Left ventricle myocardium superior (tissue), 1 donor: ENCODE measurements around the gene RAD51AP2. TPM values are rescaled to one million over a fixed set of nuclear protein-coding genes. Genes with fewer than 3 reads are reported as not detected.
"Not testable (repeated sequence)": the region's sequence is repeated elsewhere in the genome, so short reads cannot be mapped to it uniquely, and the experiment has no call there.

Source experiments
- ATAC-seq: fragments of 200-7000 bp; cut with Tn5 transposase; one replicate; pipeline ENCODE4 v1.9.1; 2020; ENCODE audit warnings: mild to moderate bottlenecking, moderate library complexity
- DNase-seq: peaks from one replicate; pipeline ENCODE4 v3.0.0-alpha.2; 2020
- intact Hi-C: fragments of 100-400 bp; cut with micrococcal nuclease; formaldehyde crosslinking; loops from one replicate; pipeline ENCODE4 v1.11.0; 2022
- total RNA-seq: library from RNA; stranded (reverse); fragmentation: NEBNext Ultra II Directional; extraction: Animal tissue kit (Norgen Biotek cat#: 25700); gene quantifications from one replicate; pipeline ENCODE4 v1.2.1, GENCODE V29; 2021
- donor health status: DM: no; HTN: yes; CAD: no; lungs with severe emphysema.

Gene RAD51AP2
- total RNA-seq, 1 donor from 2014 or later, result 0.10 TPM

DNA sequence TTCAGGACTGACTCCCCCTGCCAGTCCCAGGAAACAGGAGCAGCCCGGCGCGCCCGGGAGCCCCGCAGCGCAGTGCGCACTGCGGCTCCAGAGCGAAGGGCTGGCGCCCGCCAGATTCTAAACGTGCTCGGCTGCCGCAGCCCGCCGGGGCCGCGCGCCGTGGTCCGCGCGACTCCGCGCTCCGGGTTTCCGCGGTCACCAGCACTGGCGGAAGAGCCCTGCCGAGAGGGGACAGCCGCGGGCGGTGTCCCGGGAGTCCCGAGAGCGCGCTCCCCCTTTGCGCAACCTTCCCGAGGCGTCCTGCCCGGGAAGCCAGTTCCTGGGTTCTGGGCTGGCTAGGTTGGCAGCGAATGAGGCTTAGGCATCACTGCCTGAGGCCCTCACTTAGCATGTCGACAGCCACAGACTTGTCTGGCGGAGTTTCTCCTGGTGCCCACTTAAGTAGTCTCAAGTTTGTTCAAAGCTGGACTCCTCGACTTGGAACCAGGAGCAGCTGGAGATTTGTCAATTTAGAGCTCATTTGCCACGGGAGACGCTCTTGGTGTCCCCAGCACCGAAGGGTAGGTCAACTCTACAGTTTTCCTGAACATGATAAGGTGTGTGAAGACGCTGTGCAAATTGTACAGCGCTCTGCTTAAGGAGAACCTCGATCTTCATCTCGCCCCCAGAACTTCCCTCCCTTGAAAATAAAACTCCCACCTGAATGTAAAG is 20.8 kb upstream of the RAD51AP2 start:
- ATAC-seq, result peak; percentile 89
- DNase-seq, result peak; percentile 84
- intact Hi-C loops, result no loop called here

DNA sequence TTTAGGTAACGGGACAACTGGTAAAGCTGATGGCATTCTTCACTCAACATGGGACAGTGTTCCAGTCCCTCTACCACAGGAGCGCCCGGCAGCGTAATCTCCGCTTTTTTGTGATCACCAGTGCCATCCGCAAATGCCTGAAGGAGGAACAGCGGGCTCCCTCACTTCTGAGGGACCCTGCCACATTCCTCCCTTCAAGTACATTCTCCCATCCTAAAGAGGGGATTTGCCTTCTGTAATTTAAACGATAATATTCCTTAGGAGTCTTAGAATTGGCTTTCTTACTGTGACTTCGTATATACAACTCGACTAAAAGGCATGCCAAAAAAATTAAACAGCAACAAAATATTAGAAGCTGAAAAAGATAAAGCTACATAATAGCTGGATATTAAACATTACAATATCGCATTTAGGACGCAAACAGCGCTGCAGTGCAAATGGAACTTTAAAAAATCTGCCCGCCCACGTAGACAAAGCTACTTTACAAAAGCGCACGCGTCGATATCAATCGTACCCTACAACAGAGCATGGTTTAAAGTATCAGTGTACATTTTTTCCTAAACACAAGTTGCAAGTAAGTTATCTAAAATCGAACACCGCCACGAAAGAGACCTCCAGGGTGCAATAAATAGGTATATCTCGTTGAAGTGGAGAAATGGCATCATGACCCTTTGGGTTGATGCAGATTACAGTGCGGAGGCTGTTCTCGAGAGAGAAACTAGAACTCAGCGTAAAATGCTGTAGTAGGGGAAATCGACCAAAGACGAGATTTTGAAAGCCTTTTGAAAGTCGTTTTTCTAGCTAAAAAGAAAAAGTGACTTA is 20.0 kb upstream of the RAD51AP2 start:
- no peak for DNase-seq
- ATAC-seq, result peak; percentile 15
- intact Hi-C loops, result no loop called here

DNA sequence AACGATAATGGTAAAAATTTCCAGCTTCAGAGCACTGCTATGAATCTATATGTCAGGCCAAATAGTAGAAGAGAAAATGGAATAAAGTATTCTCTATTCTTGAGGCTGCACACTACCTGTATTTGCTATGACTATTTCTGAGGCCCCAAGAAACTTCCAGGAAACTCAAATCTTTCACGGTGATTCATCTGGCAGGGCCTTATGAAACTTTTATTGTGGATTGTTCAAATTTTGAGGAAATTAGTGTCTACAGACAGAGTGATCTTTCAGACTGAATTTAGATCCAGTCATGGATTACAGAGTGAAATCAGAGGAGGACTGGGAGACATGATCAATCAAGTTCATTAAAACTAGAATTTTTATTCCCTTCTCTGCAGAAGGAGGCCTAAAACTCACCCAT is 18.2 kb upstream of the RAD51AP2 start:
- no peak for DNase-seq
- intact Hi-C loops, result no loop called here
- ATAC-seq, result no peak

DNA sequence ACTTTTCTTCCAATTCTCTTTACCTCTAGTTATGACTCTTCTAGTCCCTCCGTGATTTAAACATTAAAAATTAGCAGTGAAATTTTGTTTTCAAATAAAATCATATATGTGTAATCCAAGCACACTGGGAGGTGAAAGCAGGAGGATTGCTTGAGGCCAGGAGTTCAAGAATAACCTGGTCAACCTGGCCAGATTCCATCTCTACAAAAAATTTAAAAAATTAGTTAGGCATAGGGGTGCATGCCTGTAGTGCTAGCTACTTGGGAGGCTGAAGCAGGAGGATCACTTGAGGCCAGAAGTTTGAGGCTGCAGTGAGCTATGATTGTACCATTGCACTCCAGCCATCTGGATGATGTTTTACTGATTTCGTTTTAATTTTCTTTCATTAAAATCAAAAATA is 15.3 kb upstream of the RAD51AP2 start:
- DNase-seq (no peak), ATAC-seq (no peak)
- intact Hi-C loops, result no loop called here

DNA sequence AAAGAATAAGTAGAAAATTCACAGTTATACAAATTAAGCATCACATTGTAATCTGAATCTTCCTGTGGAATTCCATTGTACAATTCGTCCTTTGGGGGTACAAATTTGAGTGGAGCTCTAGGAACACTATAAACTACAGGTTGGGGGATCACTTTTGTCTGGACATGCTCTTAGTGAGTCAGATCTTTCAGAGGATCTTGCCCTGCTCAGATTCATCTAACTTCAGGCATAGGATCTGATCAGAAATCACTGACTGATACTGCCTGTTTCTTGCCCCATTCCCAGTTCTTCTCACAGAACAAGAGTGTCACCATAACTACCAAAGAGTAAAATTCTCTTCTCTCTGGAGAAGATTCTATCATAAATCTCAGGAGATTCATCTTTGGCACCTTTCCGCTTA is 11.5 kb upstream of the RAD51AP2 start:
- intact Hi-C loops, result no loop called here

DNA sequence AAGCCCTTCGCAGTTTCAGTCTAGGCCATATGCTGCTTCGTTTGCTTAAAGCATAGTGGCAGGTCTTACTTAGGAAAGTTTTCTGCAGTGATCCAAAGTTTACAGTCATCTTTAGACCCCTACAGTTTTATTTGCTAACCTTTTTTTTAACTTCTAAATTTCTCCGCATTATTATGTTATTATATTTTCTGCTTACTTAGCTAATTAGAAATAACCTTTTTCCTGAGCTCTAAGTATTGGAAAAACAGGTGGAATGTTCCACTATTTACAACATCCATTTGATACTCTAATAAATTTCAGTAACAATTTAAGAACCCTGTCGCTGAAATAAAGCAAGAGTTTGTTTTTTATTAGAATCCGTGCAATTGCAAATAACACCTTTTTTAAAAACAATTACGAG is 4.1 kb upstream of the RAD51AP2 start:
- no peak for ATAC-seq
- intact Hi-C loops, result no loop called here
- DNase-seq, result no peak

More for the DNA sequence above, 11.5 kb upstream of the RAD51AP2 start:
- no peak for DNase-seq
- ATAC-seq, result no peak

DNA sequence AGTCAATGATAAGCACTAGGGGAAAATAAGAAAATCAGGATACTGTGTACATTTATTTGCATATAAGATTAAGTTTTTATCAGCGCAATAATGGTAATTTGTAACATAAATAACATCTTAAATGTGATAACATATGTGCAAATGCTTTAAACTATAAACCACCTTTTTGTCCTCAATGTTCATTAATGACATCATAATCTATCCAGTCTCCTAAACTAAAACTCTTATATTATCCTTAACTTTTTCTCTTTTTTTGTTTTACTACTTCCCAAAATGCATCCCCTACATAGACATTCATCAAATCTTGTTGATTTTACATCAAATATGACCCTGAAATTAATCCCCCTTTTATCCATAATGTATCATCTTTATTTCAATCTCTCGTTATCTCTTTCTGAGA is 3.4 kb upstream of the RAD51AP2 start:
- DNase-seq, result no peak
- ATAC-seq, result no peak
- intact Hi-C loops, result no loop called here

DNA sequence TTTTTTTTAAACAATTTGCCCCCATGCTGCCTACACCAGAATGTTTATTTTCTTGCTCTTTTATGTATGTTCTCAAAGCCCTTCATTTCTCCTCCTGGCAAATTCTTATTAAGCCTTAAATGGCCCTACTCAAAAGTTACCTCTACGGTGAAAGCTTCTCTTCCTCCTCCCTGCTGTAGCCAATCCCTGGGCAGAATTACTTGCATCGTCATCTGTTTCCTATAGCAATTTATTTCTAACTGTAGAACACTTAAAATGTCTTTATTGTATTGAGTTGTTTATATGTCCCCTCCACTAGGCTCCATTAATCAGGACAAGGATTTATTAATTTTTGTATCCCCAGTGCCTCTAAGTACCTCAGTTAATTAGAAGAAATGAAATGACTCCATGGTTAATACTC is 2.5 kb upstream of the RAD51AP2 start:
- DNase-seq (no peak), ATAC-seq (no peak)
- intact Hi-C loops, result no loop called here

DNA sequence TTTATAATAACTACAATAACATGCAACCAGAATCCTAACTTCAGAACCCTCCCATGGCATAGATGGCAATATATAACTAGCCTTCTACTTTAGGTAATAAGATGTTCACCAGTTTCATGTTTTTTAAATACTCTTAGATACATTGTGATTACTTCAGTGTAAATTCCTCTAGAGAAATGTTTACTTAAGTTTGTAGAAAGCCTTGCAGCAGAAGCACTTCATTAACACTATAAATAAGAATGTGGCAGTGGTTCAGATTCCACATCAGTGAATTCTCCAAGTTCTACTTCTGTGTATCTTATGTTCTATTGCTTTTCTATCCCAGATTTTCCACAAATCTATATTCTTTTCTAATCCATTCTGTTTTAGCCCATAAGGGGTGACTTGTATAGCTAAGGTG is 1.2 kb upstream of the RAD51AP2 start:
- intact Hi-C loops, result no loop called here
- DNase-seq, result no peak

DNA sequence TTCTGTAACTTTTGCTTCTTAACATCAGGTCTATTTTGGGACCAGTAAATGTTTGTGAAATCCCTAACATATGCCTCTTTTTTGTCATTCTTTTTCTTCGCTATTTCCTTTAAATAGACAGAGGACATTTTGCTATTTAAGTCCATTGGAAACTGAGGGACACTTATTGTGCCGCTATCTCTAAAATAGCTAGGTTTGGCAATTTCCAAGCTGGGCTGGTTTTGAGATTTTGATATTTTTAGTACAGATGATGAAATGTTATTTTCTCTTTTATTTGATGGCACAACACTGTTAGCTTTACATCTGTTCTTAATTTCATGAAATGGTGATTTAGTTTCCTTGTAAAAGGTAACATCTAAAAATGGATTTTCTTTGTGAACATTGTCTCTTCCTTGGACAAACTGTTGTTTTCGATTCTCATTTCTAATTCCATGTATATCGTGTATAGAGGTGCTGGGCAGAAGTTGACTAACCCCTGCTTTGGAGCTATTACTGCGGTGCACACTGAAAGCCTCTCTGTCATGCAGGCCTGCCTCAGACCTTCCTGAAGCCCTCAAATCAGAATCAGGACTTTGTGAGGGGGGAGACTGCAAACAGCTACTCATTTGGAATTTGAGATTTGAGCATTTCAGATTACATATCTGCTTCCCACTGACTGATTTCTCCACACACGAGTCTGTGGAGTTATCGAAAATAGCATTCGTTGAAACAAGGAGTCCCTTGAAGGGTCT is 594 bp downstream of the RAD51AP2 start:
- intact Hi-C loops, result no loop called here
- DNase-seq, result no peak
- peak; percentile 51 for ATAC-seq

More for the DNA sequence above, 1.2 kb upstream of the RAD51AP2 start:
- no peak for ATAC-seq

DNA sequence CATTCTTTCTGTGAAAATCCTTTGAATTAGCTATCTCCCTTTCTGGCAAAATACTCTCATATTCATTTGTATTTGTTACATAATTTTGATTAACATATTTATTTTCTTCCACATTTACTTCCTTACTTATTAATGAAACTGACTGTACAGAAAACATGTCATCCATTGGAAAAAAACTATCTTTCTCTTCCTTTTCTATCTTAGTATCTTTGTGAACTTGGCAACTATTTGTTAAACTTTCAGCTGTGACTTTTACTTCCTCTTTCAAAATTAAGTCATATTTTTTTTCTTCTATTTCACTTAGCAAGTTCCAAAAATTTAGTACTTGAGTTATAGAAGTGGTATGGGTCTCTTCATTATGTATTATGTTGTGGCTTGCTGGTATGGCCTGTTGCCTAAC is 2.6 kb downstream of the RAD51AP2 start:
- intact Hi-C loops, result no loop called here
- no peak for DNase-seq
- ATAC-seq, result no peak

DNA sequence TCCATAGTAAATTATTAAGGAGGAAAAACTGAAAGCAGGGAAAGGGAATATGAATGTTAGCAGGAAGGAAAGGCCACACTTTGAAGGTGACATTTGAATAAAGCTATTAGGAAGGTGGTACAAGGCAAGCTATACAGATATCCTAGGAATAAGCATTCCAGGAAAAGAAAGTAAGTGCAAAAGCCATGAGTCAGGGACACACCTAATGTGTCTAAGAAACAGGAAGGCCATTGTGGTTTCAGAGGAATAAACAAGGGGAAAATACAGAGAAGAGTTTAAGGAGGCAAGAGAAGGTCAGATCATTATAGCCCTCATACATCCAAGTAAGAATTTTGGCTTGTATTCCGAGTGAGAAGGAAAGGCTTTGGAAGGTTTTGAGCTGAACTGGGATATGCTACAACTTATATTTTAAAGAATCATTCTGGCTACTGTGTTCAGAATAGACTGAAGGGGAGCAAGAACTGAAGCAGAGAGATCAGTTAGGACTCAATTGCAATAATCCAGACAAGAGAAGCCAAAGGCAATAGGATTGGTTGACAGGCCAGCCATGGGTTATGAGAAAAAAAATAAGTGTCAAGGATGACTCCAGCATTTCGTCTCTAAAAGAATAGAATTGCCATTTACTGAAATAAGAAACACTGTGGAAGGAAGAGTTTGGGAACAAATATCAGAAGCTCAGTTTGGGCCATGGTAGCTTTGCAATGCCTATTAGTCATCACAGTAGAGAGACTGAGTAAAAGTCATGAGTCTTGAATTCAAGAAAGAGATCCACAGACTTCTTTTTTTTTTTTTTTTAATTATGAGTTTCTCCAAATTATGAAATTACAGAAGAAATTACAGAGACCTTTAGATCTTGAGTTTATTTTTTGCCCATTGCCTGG is 11.3 kb downstream of the RAD51AP2 start:
- intact Hi-C loops, result no loop called here
- ATAC-seq (no peak), DNase-seq (no peak)

DNA sequence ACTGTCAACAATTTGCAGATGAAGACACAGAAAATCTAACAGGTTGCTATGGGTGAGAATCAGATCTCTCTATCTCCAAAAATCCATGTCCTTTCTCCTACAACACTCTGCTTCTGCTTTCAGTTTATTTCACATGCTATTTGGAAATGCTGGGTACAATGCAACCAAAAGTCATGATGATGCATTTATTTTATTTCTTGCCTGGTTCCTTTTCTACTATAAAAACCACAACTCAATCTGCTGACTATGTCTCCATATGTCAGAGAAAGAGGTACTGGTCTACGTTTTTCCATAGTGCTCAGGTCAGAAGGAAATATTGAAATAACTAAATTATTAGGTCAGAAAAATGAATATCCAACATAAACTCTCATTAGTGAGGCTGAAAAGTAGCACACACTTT is 20.5 kb downstream of the RAD51AP2 start:
- intact Hi-C loops, result no loop called here
- DNase-seq (no peak), ATAC-seq (no peak)

DNA sequence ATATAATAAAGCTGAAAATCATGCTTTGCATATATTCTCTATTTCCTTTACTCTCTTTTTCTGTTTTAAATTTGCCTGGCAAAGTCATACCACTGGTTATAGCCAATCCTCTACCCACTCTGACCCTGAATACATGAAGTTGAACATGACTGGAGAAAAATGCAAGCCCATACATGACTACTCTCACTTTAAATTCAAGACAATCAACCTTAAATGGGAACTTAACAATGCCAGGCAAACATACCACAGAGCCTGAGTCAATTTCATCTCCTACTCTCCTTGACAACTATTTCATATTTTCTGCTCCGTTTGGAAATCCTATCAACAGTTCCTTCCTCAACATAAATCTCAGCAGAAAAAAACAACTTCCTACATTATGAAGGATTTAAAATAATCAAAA is 22.6 kb downstream of the RAD51AP2 start:
- ATAC-seq, result no peak
- intact Hi-C loops, result no loop called here
- no peak for DNase-seq

DNA sequence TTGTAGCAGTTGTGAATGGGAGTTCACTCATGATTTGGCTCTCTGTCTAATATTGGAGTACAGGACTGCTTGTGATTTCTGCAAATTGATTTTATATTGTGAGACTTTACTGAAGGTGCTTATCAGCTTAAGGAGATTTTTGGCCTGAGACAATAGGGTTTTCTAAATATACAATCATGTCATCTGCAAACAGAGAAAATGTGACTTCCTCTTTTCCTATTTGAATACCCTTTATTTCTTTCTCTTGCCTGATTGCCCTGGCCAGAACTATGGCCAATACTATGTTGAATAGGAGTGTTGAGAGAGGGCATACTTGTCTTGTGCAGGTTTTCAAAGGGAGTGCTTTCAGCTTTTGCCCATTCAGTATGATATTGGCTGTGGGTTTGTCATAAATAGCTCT is 28.1 kb downstream of the RAD51AP2 start:
- DNase-seq, ATAC-seq, intact Hi-C loops: not testable (repeated sequence)

DNA sequence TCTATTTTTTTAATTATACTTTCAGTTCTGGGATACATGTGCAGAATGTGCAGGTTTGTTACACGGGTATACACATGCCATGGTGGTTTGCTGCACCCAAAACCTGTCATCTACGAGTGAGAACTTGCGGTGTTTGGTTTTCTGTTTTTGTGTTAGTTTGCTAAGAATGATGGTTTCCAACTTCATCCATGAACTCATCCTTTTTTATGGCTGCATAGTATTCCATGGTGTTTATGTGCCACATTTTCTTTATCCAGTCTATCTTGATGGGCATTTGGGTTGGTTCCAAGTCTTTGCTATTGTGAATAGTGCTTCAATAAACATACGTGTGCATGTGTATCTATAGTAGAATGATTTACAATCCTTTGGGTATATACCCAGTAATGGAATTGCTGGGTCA is 29.6 kb downstream of the RAD51AP2 start:
- intact Hi-C loops, DNase-seq, ATAC-seq: not testable (repeated sequence)

DNA sequence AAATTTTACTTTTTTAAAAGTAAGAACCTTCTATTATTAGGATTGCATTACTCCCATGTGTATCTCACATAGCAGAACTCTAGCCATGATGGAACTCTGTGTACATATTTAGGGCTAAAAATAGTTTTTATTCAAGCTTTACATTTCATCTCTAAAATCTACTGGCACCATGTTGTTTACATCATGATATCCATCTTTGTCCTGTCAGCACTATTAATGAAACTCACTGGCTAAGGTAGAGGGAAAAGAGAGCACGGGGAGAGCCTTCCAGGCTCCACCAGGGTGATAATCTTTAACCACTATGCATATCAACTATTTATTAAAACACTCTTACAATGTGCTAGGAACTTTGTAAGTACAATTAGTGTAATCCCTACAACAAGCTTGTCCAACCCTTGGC is 34.7 kb downstream of the RAD51AP2 start:
- DNase-seq (no peak), ATAC-seq (no peak)
- intact Hi-C loops, result no loop called here

DNA sequence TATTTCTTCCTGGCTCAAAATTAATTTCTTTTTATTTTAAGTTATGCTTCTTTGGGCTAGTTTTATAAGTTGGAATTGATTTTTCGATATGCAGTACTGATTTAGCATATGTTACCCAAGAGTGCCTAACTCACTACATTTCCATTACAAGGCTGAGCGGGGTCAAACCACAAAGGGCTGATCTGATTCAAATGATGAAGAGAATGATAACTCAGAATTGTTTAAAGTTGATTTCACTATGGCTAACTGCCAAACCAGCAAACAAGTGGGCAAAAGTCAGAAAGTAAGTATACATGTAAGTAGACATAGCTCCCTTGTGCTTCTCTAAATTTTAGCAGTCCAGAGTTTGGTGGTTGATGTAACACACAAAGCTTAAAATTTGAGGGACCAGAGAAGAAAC is 35.6 kb downstream of the RAD51AP2 start:
- no peak for ATAC-seq
- no peak for DNase-seq
- intact Hi-C loops, result no loop called here

DNA sequence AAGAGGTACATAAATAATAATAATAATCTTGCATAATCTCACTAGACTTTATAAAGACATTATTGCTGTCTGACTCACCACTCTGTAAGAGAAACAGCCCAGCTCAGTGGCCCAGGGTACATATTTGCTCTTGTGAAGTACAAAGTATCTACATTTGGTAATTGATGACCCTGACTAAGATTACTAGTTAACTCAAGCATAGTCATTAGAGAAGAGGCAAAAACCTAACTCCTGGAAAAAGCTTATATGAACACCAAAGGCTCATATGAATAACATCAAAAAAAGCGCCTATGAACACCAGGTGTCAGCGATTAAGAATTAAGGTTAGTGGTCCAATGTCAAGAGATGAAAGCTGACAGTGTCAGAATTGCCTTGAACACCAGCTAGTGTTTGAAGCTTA is 38.4 kb downstream of the RAD51AP2 start:
- ATAC-seq (no peak), DNase-seq (no peak)
- intact Hi-C loops, result no loop called here
